HG03469 (cell line): ENCODE results near the gene GPR137B.
A peak's percentile ranks its signal among the peaks of the same experiment; 100 is the strongest.

Experiments
- ATAC-seq: cut with Tn5 transposase; IDR thresholded peaks from one replicate; pipeline ENCODE4 v1.9.1; 2021; ENCODE audit warnings: mild to moderate bottlenecking, moderate library complexity, moderate number of reproducible peaks; ENCODE audit not compliant: unreplicated experiment

Gene GPR137B

GRCh38 chr1:236113324-236114032, 28.9 kb upstream of the GPR137B start:
- no peak for ATAC-seq

- ATAC-seq = no peak
These were observed 28.1 kb upstream of the GPR137B start for GRCh38 chr1:236114076-236114747.

- ATAC-seq = no peak
These were observed 24.6 kb upstream of the GPR137B start for GRCh38 chr1:236117710-236118109.

- no peak for ATAC-seq
These were observed 22.3 kb upstream of the GPR137B start for GRCh38 chr1:236119943-236120484.

- ATAC-seq = peak; percentile 43
These were observed 21.6 kb upstream of the GPR137B start for GRCh38 chr1:236120721-236121153.

- ATAC-seq = no peak
These were observed 20.2 kb upstream of the GPR137B start for GRCh38 chr1:236122176-236122575.

- ATAC-seq = no peak
These were observed 18.8 kb upstream of the GPR137B start for GRCh38 chr1:236123563-236123962.

- no peak for ATAC-seq
These were observed 17.4 kb upstream of the GPR137B start for GRCh38 chr1:236124965-236125364.

- ATAC-seq = no peak
These were observed 15.3 kb upstream of the GPR137B start for GRCh38 chr1:236127045-236127444.

GRCh38 chr1:236128646-236129178, 13.6 kb upstream of the GPR137B start:
- no peak for ATAC-seq

- no peak for ATAC-seq
These were observed 13.0 kb upstream of the GPR137B start for GRCh38 chr1:236129306-236129705.

GRCh38 chr1:236130372-236130771, 12.0 kb upstream of the GPR137B start:
- ATAC-seq = no peak

GRCh38 chr1:236131916-236132315, 10.4 kb upstream of the GPR137B start:
- ATAC-seq = no peak

GRCh38 chr1:236132420-236133046, 9.8 kb upstream of the GPR137B start:
- ATAC-seq = no peak

GRCh38 chr1:236133339-236133738, 9.0 kb upstream of the GPR137B start:
- no peak for ATAC-seq

- ATAC-seq = no peak
These were observed 8.5 kb upstream of the GPR137B start for GRCh38 chr1:236133802-236134201.

- no peak for ATAC-seq
These were observed 5.0 kb upstream of the GPR137B start for GRCh38 chr1:236137285-236137852.

- no peak for ATAC-seq
These were observed 2.8 kb upstream of the GPR137B start for GRCh38 chr1:236139495-236139894.

GRCh38 chr1:236140705-236141446, 1.5 kb upstream of the GPR137B start:
- ATAC-seq = no peak

- ATAC-seq = peak; percentile 13
These were observed 689 bp upstream of the GPR137B start for GRCh38 chr1:236141447-236142252.
